Lower lobe of right lung (tissue), 2 donors: ENCODE data around the gene TOB1. TPM values are rescaled to one million over a fixed set of nuclear protein-coding genes. Genes with fewer than 3 reads are reported as not detected.

ENCODE experiments used
- ATAC-seq, 2 donors: fragments of 200-7000 bp; cut with Tn5 transposase; one replicate each; pipeline ENCODE4 v1.9.1; 2020 to 2022; ENCODE audit warnings: mild to moderate bottlenecking in 2 of 2, moderate library complexity in 2 of 2
- DNase-seq: peaks from one replicate; pipeline ENCODE4 v3.0.0-alpha.2; 2020
- H3K27ac ChIP-seq: fragments of 200-600 bp; one replicate; pipeline ENCODE4 v1.8.0; 2022
- H3K27me3 ChIP-seq: fragments of 200-600 bp; one replicate; pipeline ENCODE4 v1.8.0; 2022; ENCODE audit warnings: low read depth
- H3K36me3 ChIP-seq: fragments of 200-600 bp; one replicate; pipeline ENCODE4 v1.8.0; 2022; ENCODE audit warnings: mild to moderate bottlenecking
- H3K4me1 ChIP-seq: fragments of 200-600 bp; one replicate; pipeline ENCODE4 v1.8.0; 2022
- H3K4me3 ChIP-seq: fragments of 200-600 bp; one replicate; pipeline ENCODE4 v1.8.0; 2022; ENCODE audit warnings: mild to moderate bottlenecking
- H3K9me3 ChIP-seq: fragments of 200-600 bp; one replicate; pipeline ENCODE4 v1.8.0; 2022
- CTCF ChIP-seq: fragments of 200-600 bp; IDR thresholded peaks from one replicate; pipeline ENCODE4 v1.8.0; 2022; ENCODE audit warnings: antibody characterized with exemption, mild to moderate bottlenecking
- intact Hi-C: fragments of 100-400 bp; cut with DNase I; formaldehyde crosslinking; loops from one replicate; pipeline ENCODE4 v1.11.0; 2022
- long read RNA-seq: library from polyadenylated mRNA; unstranded; transcript quantifications from one replicate; pipeline ENCODE4 v2.0.0, GENCODE V29; 2021
- total RNA-seq: library from RNA; stranded (reverse); fragmentation: NEBNext Ultra II Directional; extraction: Animal tissue kit (Norgen Biotek cat#: 25700); gene quantifications from one replicate; pipeline ENCODE4 v1.2.1, GENCODE V29; 2021
- donor health status: DM: no; HTN: yes; CAD: no; lungs with severe emphysema.

Gene TOB1, protein sequence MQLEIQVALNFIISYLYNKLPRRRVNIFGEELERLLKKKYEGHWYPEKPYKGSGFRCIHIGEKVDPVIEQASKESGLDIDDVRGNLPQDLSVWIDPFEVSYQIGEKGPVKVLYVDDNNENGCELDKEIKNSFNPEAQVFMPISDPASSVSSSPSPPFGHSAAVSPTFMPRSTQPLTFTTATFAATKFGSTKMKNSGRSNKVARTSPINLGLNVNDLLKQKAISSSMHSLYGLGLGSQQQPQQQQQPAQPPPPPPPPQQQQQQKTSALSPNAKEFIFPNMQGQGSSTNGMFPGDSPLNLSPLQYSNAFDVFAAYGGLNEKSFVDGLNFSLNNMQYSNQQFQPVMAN
- total RNA-seq, result 72.9 TPM
- long read RNA-seq, transcript TOB1-202 (2 exons, 2,229 nt), result major isoform, 30 of 33 reads
- long read RNA-seq, partial matches to known transcripts, result 0 of 33 reads
- long read RNA-seq, other reads (novel, unspliced or antisense), result 3 of 33 reads

- Histone ChIP-seq H3K4me3 (peak within 1 kb of the TSS; percentile 91), H3K36me3 (peaks cover 25% of the 10 kb centered on the region), H3K27ac (peak within 1 kb of the TSS; percentile 99), H3K4me1 (peaks cover 50% of the 10 kb centered on the region), H3K9me3 (no peaks in the 10 kb centered on the region), H3K27me3 (no peaks in the 10 kb centered on the region)
- TF ChIP-seq CTCF, result no peak
- intact Hi-C loops, result no loop called here
- DNase-seq (peak; percentile 99), ATAC-seq (peak; percentile 89 to 95)
Measured at GRCh38 chr17:50866261-50866949, at the start of gene TOB1. TSS of gene TOB1 (minus strand) at chr17:50866354. CDS start at chr17:50864017, 2,337 bp downstream.

DNA sequence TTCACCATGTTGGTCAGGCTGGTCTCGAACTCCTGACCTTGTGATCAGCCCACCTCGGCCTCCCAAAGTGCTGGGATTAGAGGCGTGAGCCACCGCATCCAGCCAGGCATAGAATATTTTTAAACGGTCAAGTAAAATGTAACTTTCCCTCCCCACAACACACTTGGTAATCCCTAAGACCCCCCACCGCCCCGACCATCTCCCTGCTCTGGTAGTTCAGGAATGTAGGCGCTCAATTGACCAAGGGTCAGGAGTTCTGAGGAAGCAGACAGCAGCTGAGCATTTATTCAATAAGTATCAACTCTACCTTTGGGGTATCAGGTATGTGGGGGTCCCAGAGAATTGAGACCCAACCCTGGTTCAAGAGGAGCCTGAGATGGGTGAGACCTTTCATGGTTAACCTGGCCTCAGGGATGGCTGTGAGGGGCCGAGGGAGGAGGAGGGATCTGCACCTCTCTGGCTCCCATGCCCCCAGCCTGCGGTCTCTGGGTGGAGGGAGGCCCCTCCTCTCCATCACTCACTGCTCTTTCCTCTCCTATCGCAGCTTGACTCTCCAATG is 48.4 kb upstream of the TOB1 start:
- Histone ChIP-seq H3K4me3 (no peak overlapping the region), H3K36me3 (no peaks in the 10 kb centered on the region), H3K27me3 (no peaks in the 10 kb centered on the region), H3K27ac (peak overlapping the region; percentile 47), H3K4me1 (peaks cover 38% of the 10 kb centered on the region), H3K9me3 (no peaks in the 10 kb centered on the region)
- no peak for TF ChIP-seq CTCF
- no peak for DNase-seq
- ATAC-seq, result no peak
- intact Hi-C loops, result no loop called here

DNA sequence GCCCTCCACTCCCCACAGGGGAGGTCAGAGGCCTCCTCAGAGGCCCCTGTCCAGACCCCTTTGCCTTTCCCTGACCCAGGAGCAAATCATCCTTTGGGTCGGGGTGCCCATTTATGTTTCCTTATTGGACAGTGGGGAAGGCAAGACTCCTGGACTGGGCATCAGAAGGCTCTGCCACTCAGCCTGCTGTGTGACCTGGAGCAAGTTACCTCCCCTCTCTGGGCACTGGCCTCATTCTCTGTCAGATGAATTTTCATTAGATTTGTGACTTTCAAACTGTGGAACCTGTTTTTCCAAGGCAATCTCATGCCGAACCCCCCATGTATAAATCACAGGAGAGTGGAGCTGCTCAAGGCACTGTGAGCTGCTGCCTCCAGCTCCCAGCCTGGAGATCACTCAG is 47.0 kb upstream of the TOB1 start:
- no peaks in the 10 kb centered on the region for H3K27me3 ChIP-seq
- TF ChIP-seq CTCF, result no peak
- DNase-seq (no peak), ATAC-seq (no peak)
- H3K4me1 ChIP-seq, result peaks cover 31% of the 10 kb centered on the region
- H3K9me3 ChIP-seq, result no peaks in the 10 kb centered on the region
- H3K4me3 ChIP-seq, result no peak overlapping the region
- no peak overlapping the region for H3K27ac ChIP-seq
- intact Hi-C loops, result no loop called here
- no peaks in the 10 kb centered on the region for H3K36me3 ChIP-seq

GRCh38 chr17:50911890-50912289 is 45.7 kb upstream of the TOB1 start:
- TF ChIP-seq CTCF, result no peak
- DNase-seq, result no peak
- ATAC-seq, result no peak
- H3K36me3 ChIP-seq, result no peaks in the 10 kb centered on the region
- peaks cover 24% of the 10 kb centered on the region for H3K4me1 ChIP-seq
- no peaks in the 10 kb centered on the region for H3K27me3 ChIP-seq
- H3K27ac ChIP-seq, result no peak overlapping the region
- no peak overlapping the region for H3K4me3 ChIP-seq
- intact Hi-C loops, result no loop called here
- H3K9me3 ChIP-seq, result no peaks in the 10 kb centered on the region

DNA sequence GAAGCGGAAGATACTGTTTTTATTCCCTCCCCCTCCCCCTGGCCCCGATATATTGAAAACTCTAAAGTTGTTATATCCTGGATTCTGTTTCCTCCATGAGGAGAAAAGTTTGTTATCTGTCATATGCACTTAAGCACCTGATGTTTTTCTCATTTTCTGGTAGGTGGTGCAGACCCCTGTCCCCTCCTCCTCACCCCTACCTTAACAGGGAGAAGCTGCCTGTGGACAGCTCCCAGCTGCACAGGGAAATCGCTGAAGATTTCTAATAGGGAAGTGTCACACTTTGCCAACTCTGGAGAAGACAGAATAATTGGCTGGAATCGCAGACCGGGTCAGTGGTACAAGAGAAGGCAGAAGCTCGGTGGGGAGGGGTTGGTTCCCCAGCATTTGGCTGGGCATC is 45.3 kb upstream of the TOB1 start:
- ATAC-seq, result no peak
- no peak for DNase-seq
- Histone ChIP-seq H3K27ac (no peak overlapping the region), H3K4me3 (no peak overlapping the region), H3K27me3 (no peaks in the 10 kb centered on the region), H3K36me3 (no peaks in the 10 kb centered on the region), H3K4me1 (peaks cover 24% of the 10 kb centered on the region), H3K9me3 (no peaks in the 10 kb centered on the region)
- TF ChIP-seq CTCF, result no peak
- intact Hi-C loops, result no loop called here
